Gastrocnemius medialis (tissue), 4 donors: Measurements from ENCODE around the gene MAPKAP1. TPM values are rescaled to one million over a fixed set of nuclear protein-coding genes. Genes with fewer than 3 reads are reported as not detected.
A peak's percentile ranks its signal among the peaks of the same experiment; 100 is the strongest.

ENCODE experiments used
- ATAC-seq, 2 donors: fragments of 150-250 bp; one replicate each; pipeline ENCODE4 v1.9.1; 2016
- DNase-seq, 2 donors: peaks; one replicate each; pipeline ENCODE4 v3.0.0-alpha.2; 2019
- H3K27ac ChIP-seq, 4 donors: fragments of 200-600 bp; sonication (generic); 1 replicate in 1 of 4; 2 replicates in 3 of 4; pipeline ENCODE4 v1.5.1; 2016 to 2018; ENCODE audit warnings: mild to moderate bottlenecking in 2 of 4, moderate library complexity in 1 of 4
- H3K27me3 ChIP-seq, 3 donors: fragments of 200-600 bp; sonication (generic) in 2 of 3; 1 replicate in 1 of 3; 2 replicates in 2 of 3; pipeline versions ENCODE4 v1.5.1 to v1.6.0; 2016 to 2019; ENCODE audit warnings: mild to moderate bottlenecking in 1 of 3, moderate library complexity in 1 of 3
- H3K36me3 ChIP-seq, 2 donors: fragments of 200-600 bp; sonication (generic) in 1 of 2; one replicate each; pipeline ENCODE4 v1.5.1; 2017 to 2018
- H3K4me1 ChIP-seq, 2 donors: fragments of 200-600 bp; sonication (generic) in 1 of 2; one replicate each; pipeline ENCODE4 v1.5.1; 2016 to 2017; ENCODE audit warnings: mild to moderate bottlenecking in 2 of 2
- H3K4me3 ChIP-seq, 4 donors: fragments of 200-600 bp; sonication (generic) in 3 of 4; 1 replicate in 1 of 4; 2 replicates in 3 of 4; pipeline ENCODE4 v1.5.1; 2016 to 2019; ENCODE audit warnings: mild to moderate bottlenecking in 2 of 4
- H3K9me3 ChIP-seq, 3 donors: fragments of 200-600 bp; sonication (generic) in 2 of 3; 1 replicate in 1 of 3; 2 replicates in 2 of 3; pipeline ENCODE4 v1.5.1; 2016 to 2019
- CTCF ChIP-seq, 5 experiments: fragments of 450-650 bp in 3 of 5; fragments of 200-600 bp in 2 of 5; sonication (generic) in 2 of 5; IDR thresholded peaks in 4 of 5; conservative IDR thresholded peaks in 1 of 5; 1 replicate in 4 of 5; 2 replicates in 1 of 5; pipeline ENCODE4 v1.5.1; 2016 to 2019; ENCODE audit warnings: antibody characterized with exemption in 5 of 5, mild to moderate bottlenecking in 3 of 5, moderate library complexity in 3 of 5
- POLR2A ChIP-seq, 2 donors: fragments of 450-650 bp; IDR thresholded peaks; one replicate each; pipeline ENCODE4 v1.6.1; 2017; ENCODE audit warnings: antibody characterized with exemption in 2 of 2, mild to moderate bottlenecking in 2 of 2, moderate library complexity in 2 of 2
- in situ Hi-C, 4 donors: fragments of 200-750 bp; cut with MboI; loops; one replicate each; pipeline versions ENCODE4 v1.15.0 to v1.8.0; 2017; ENCODE audit warnings: low sequenced_read_pairs in 4 of 4
- intact Hi-C: fragments of 100-400 bp; cut with DNase I; formaldehyde crosslinking; loops from one replicate; pipeline ENCODE4 v1.15.1; 2023; ENCODE audit warnings: low total_unique reads
- total RNA-seq, 4 donors: library from RNA; depleted of rRNA; stranded (reverse); fragments of >200 nt; gene quantifications; one replicate each; pipeline versions ENCODE4 v1.1.0 to v1.2.3, GENCODE V29; 2016

Gene MAPKAP1
- total RNA-seq, 4 donors from 2014 or later = 58.2 to 123 (median 104) TPM

DNA sequence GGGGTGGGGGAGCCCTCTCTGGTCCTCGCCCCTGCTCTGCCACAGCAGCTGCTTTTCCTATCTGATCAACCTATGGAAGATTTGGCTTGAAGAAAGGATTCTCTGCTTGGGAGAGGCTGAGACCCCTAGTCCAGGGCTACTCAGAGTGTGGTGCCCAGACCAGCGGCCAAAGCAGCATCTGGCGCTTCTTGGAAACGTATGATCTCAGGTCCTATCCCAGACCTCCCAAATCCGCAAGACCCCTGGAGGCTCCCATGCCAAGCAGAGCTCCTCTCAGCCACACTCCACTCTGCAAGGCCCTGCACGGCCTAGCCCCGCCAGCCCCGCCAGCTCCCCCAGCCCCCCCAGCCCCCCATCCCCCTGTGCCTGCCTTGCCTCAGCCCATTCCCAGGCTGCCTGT, 263.6 kb downstream of the MAPKAP1 start:
- no peak for ATAC-seq
- intact Hi-C loops = no loop called here
- H3K4me3 ChIP-seq = no peak overlapping the region
- H3K9me3 ChIP-seq = no peaks in the 10 kb centered on the region
- H3K27me3 ChIP-seq = no peaks in the 10 kb centered on the region
- no peaks in the 10 kb centered on the region for H3K4me1 ChIP-seq
- no peak overlapping the region for H3K27ac ChIP-seq
- TF ChIP-seq CTCF (IDR thresholded peaks at IDR 0.05 in 4 of 5, conservative IDR thresholded peaks at IDR 0.05 in 1 of 5) (no peak), POLR2A (IDR thresholded peaks at IDR 0.05) (no peak)
- DNase-seq = no peak
- in situ Hi-C loops = no loop called here
- peaks cover 0 to 7% of the 10 kb centered on the region in 2 donors for H3K36me3 ChIP-seq

GRCh38 chr9:125442452-125442851, 264.6 kb downstream of the MAPKAP1 start:
- no peak for ATAC-seq
- H3K36me3 ChIP-seq = peaks cover 0 to 7% of the 10 kb centered on the region in 2 donors
- TF ChIP-seq CTCF (IDR thresholded peaks at IDR 0.05 in 4 of 5, conservative IDR thresholded peaks at IDR 0.05 in 1 of 5) (no peak), POLR2A (IDR thresholded peaks at IDR 0.05) (no peak)

DNA sequence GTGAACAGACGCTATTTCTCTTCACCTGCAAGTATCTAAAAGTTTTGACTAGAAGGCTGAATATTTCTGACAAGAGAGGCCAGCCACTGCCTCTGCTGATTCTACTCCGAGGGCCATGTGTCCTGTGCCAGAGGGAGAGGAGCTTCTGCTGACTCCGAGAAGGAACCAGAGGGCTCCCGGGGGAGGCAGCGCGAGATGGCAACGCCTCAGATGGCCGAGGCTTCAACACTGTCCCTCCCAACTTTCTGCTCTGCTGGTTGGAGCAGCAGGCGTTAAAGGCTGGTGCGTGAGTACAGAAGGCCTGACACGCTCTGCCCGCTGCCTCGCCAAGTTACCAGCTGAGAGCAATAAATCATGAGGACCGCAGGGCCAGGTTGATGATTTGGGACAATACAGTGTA, 266.6 kb downstream of the MAPKAP1 start:
- Histone ChIP-seq H3K27ac (peak overlapping the region in 2 of 4 donors; percentile 4 to 23), H3K36me3 (peaks cover 0 to 7% of the 10 kb centered on the region in 2 donors), H3K9me3 (no peaks in the 10 kb centered on the region), H3K4me3 (no peak overlapping the region), H3K4me1 (no peaks in the 10 kb centered on the region), H3K27me3 (no peaks in the 10 kb centered on the region)
- TF ChIP-seq POLR2A (IDR thresholded peaks at IDR 0.05) (no peak), CTCF (IDR thresholded peaks at IDR 0.05 in 4 of 5, conservative IDR thresholded peaks at IDR 0.05 in 1 of 5) (no peak)
- intact Hi-C loops = no loop called here
- DNase-seq (peak; percentile 17 to 34), ATAC-seq (peak; percentile 54 to 69)
- in situ Hi-C loops = no loop called here

More at GRCh38 chr9:125442452-125442851, 264.6 kb downstream of the MAPKAP1 start:
- Histone ChIP-seq H3K4me3 (no peak overlapping the region), H3K27me3 (no peaks in the 10 kb centered on the region), H3K9me3 (no peaks in the 10 kb centered on the region), H3K4me1 (no peaks in the 10 kb centered on the region), H3K27ac (no peak overlapping the region)
- intact Hi-C loops (no loop called here), in situ Hi-C loops (no loop called here)
- no peak for DNase-seq

DNA sequence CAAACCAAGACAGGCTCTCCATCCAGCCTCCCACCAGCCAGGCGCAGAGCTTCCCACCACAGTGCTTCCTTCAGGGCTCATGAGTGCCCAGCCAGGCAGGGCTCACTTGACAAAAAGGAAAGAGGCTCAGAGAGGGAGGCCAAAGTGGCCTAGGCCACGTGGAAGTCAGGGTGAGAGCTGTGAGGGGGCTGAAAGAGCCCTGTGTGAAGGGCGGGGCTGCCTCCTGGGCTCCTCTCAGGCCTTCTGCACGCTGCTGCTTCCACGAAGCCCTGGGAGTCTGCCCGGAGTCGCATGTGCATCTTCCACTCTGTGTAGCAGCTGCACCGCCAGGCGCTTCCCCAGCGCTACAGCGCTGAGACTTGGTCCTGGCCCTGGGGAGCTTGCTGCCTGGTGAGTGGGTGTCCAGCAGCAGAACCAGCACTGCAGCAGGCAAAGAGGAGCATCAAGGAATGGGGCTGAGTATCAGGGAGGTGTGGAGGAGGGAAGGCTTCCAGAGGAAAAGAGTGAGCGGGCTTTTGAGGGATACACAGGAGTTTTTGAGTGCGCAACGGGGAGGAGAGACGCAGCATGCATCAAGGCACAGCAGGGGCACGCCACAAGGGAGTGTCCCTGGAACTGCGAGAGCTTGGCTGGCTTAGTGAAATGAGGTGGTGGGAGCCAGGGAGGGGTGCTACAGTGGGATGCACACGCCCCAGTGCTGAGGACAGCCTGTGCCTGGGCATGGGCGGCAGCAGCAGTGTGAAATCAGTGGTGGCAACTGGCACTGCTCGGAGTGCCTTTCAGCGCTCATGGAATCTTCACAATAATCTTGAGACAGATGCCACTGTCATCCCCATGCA, 267.4 kb downstream of the MAPKAP1 start:
- intact Hi-C loops (no loop called here), in situ Hi-C loops (no loop called here)
- no peaks in the 10 kb centered on the region for H3K27me3 ChIP-seq
- H3K36me3 ChIP-seq = peaks cover 0 to 7% of the 10 kb centered on the region in 2 donors
- no peak for TF ChIP-seq CTCF (IDR thresholded peaks at IDR 0.05 in 4 of 5, conservative IDR thresholded peaks at IDR 0.05 in 1 of 5)
- TF ChIP-seq POLR2A (IDR thresholded peaks at IDR 0.05) = no peak
- no peak for ATAC-seq
- H3K27ac ChIP-seq = peak overlapping the region in 1 of 4 donors; percentile 23
- no peaks in the 10 kb centered on the region for H3K4me1 ChIP-seq
- H3K9me3 ChIP-seq = no peaks in the 10 kb centered on the region
- H3K4me3 ChIP-seq = no peak overlapping the region
- no peak for DNase-seq
